PC-9 (cell line): ENCODE measurements around the gene DPH5. TPM values are rescaled to one million over a fixed set of nuclear protein-coding genes. Genes with fewer than 3 reads are reported as not detected.

Source experiments
- Bru-seq: library from RNA; stranded (reverse); fragments of 400-500 nt; gene quantifications from one replicate; lab custom pipeline; 2021; lab: Mats Ljungman, UMichigan
- BruChase-seq, 2 experiments: library from RNA; stranded (reverse); fragments of 400-500 nt; gene quantifications; one replicate each; lab custom pipeline; 2021; lab: Mats Ljungman, UMichigan
- BruUV-seq: library from RNA; stranded (reverse); fragments of 400-500 nt; replicated peaks from 2 replicates; lab custom pipeline; 2021; lab: Mats Ljungman, UMichigan
- CTCF ChIA-PET: fragments of 300-600 bp; sonication (Branson Sonifier 250); formaldehyde crosslinking; loops from one replicate; lab custom pipeline; 2022; ENCODE audit warnings: antibody characterized with exemption; lab: Charles Lee
- POLR2A ChIA-PET: fragments of 300-600 bp; sonication (Branson Sonifier 250); formaldehyde crosslinking; loops from one replicate; lab custom pipeline; 2022; ENCODE audit warnings: antibody characterized with exemption; ENCODE audit not compliant: unreplicated experiment; lab: Charles Lee
- DNase-seq, 2 experiments: peaks; one replicate each; pipeline versions ENCODE4 v3.0.0 to v3.0.0-alpha.2; 2015 to 2022; ENCODE audit warnings: mixed read lengths in 1 of 2
- H2AFZ ChIP-seq: fragments of 200-600 bp; sonication (generic); 2 replicates; pipeline ENCODE4 v1.8.1; 2017; ENCODE audit warnings: antibody characterized with exemption
- H3F3A ChIP-seq: fragments of 200-600 bp; sonication (generic); 2 replicates; pipeline ENCODE4 v1.8.1; 2017; ENCODE audit warnings: antibody characterized with exemption, mild to moderate bottlenecking, low read depth; ENCODE audit not compliant: insufficient read depth
- H3K27ac ChIP-seq: fragments of 200-600 bp; sonication (generic); 2 replicates; pipeline ENCODE4 v1.6.1; 2016; ENCODE audit warnings: mixed run types
- H3K27me3 ChIP-seq: fragments of 200-600 bp; sonication (generic); 2 replicates; pipeline ENCODE4 v1.6.1; 2016; ENCODE audit warnings: low read depth, mixed run types; ENCODE audit not compliant: insufficient read depth
- H3K36me3 ChIP-seq: fragments of 200-600 bp; sonication (generic); 2 replicates; pipeline ENCODE4 v1.6.1; 2016; ENCODE audit warnings: low read depth, mixed run types
- H3K4me1 ChIP-seq: fragments of 200-600 bp; sonication (generic); replicated peaks from 2 replicates; pipeline ENCODE4 v1.6.1; 2016; ENCODE audit warnings: mixed run types; ENCODE audit not compliant: insufficient read depth
- H3K4me2 ChIP-seq: fragments of 200-600 bp; sonication (generic); 2 replicates; pipeline ENCODE4 v1.6.1; 2017; ENCODE audit warnings: mixed run types
- H3K4me3 ChIP-seq: fragments of 200-600 bp; sonication (generic); 2 replicates; pipeline ENCODE4 v1.6.1; 2016; ENCODE audit warnings: mixed run types
- H3K79me2 ChIP-seq: fragments of 200-600 bp; sonication (generic); 2 replicates; pipeline ENCODE4 v1.6.1; 2017; ENCODE audit warnings: low read depth, mixed run types
- H3K9me2 ChIP-seq: fragments of 200-600 bp; sonication (generic); 2 replicates; pipeline ENCODE4 v1.8.1; 2017; ENCODE audit warnings: mild to moderate bottlenecking; ENCODE audit not compliant: insufficient read depth
- H3K9me3 ChIP-seq: fragments of 200-600 bp; sonication (generic); 2 replicates; pipeline ENCODE4 v1.8.1; 2016; ENCODE audit warnings: low read depth; ENCODE audit not compliant: insufficient read depth
- H4K20me1 ChIP-seq: fragments of 200-600 bp; sonication (generic); 2 replicates; pipeline ENCODE4 v1.8.1; 2017; ENCODE audit not compliant: insufficient read depth
- CTCF ChIP-seq: fragments of 200-600 bp; sonication (generic); conservative IDR thresholded peaks from 2 replicates; pipeline ENCODE4 v1.6.1; 2017; ENCODE audit warnings: mixed run types, antibody characterized with exemption, mild to moderate bottlenecking, moderate library complexity
- EZH2 ChIP-seq: fragments of 200-600 bp; sonication (generic); IDR thresholded peaks from 2 replicates; pipeline ENCODE4 v1.8.0; 2017; ENCODE audit warnings: antibody characterized with exemption, low read depth
- intact Hi-C: fragments of 100-400 bp; cut with micrococcal nuclease; formaldehyde crosslinking; loops from one replicate; pipeline ENCODE4 v1.10.0; 2022; ENCODE audit not compliant: unreplicated experiment
- long read RNA-seq: library from polyadenylated mRNA; stranded (forward); transcript quantifications from one replicate; pipeline ENCODE4 v2.0.0, GENCODE V29; 2022
- total RNA-seq: library from RNA; stranded (reverse); gene quantifications from 2 replicates; pipeline ENCODE4 v1.2.3, GENCODE V29; 2021

DPH5 gene
- 38.8 and 39.4 TPM in 2 replicates for total RNA-seq
- Bru-seq, nascent RNA: percentile 66 among the genes with signal in this experiment
- BruChase-seq, experiment 1, labeled RNA remaining after a 2-hour chase: percentile 72 among the genes with signal in this experiment
- BruChase-seq, experiment 2, labeled RNA remaining after a 6-hour chase: percentile 56 among the genes with signal in this experiment
- long read RNA-seq, transcript DPH5-203 (8 exons, 1,316 nt): major isoform, 17 of 49 reads
- long read RNA-seq, partial matches to known transcripts: 2 of 49 reads
- long read RNA-seq, other reads (novel, unspliced or antisense): 22 of 49 reads

GRCh38 chr1:101025657-101026429 lies at the start of gene DPH5:
Gene DPH5 (minus strand): TSS chr1:101025784. CDS start chr1:101025443, 341 bp downstream.
- H3K79me2 ChIP-seq: peaks cover 41% of the 10 kb centered on the region
- peak within 1 kb of the TSS; percentile 94 for H2AFZ ChIP-seq

GRCh38 chr1:101073836-101074235 lies 48.3 kb upstream of the DPH5 start:
- no peak overlapping the region for H3K4me3 ChIP-seq
- no peak overlapping the region for H3K27ac ChIP-seq
- no peak for DNase-seq
- no peaks in the 10 kb centered on the region for H3K79me2 ChIP-seq
- H3K4me1 ChIP-seq: peaks cover 10% of the 10 kb centered on the region; the same call in 1 of the 2 replicates
- POLR2A ChIA-PET: no interaction called here
- H2AFZ ChIP-seq: no peak overlapping the region
- H3K9me2 ChIP-seq: 0 out of 2 replicates have a peak, but pooled peaks cover 3% of the 10 kb centered on the region
- H4K20me1 ChIP-seq: no peaks in the 10 kb centered on the region
- H3K36me3 ChIP-seq: 0 out of 2 replicates have a peak, but pooled peaks cover 6% of the 10 kb centered on the region
- TF ChIP-seq CTCF (no peak), EZH2 (no peak)
- H3K27me3 ChIP-seq: no peaks in the 10 kb centered on the region
- no TSS peak for BruUV-seq
- intact Hi-C loops: no loop called here
- no peaks in the 10 kb centered on the region for H3F3A ChIP-seq
- CTCF ChIA-PET: no interaction called here
- H3K9me3 ChIP-seq: no peaks in the 10 kb centered on the region
- H3K4me2 ChIP-seq: no peak overlapping the region

More at GRCh38 chr1:101025657-101026429, at the start of gene DPH5:
- TF ChIP-seq CTCF: no peak
- no peak for TF ChIP-seq EZH2
- no peaks in the 10 kb centered on the region for H3K9me2 ChIP-seq
- H3K36me3 ChIP-seq: peaks cover 22% of the 10 kb centered on the region
- no peaks in the 10 kb centered on the region for H3K9me3 ChIP-seq
- peak within 1 kb of the TSS; percentile 77 for H3K27ac ChIP-seq
- H3K4me1 ChIP-seq: peaks cover 18% of the 10 kb centered on the region
- intact Hi-C loops: loop anchor here (1.0 to 10.0 kb wide), 3 partner anchors 119 to 262 kb away; no protein-coding TSS in a partner anchor
- peaks cover 3% of the 10 kb centered on the region; the same call in 1 of the 2 replicates for H4K20me1 ChIP-seq
- no peaks in the 10 kb centered on the region for H3K27me3 ChIP-seq
- H3F3A ChIP-seq: no peaks in the 10 kb centered on the region
- BruUV-seq: TSS peak; percentile 77
- POLR2A ChIA-PET: interaction anchor here (0.7 kb wide), 1 partner anchor 403 kb away, joined by 3 read pairs; no protein-coding TSS in a partner anchor
- peak; percentile 84 to 87 for DNase-seq
- CTCF ChIA-PET: interaction anchor here (0.6 kb wide), 1 partner anchor 1174 kb away, joined by 6 read pairs; no protein-coding TSS in a partner anchor
- peak within 1 kb of the TSS; percentile 91 for H3K4me2 ChIP-seq
- H3K4me3 ChIP-seq: peak within 1 kb of the TSS; percentile 75

GRCh38 chr1:101071470-101071891 lies 45.9 kb upstream of the DPH5 start:
- Histone ChIP-seq H3K27ac (no peak overlapping the region), H3K79me2 (no peaks in the 10 kb centered on the region), H2AFZ (no peak overlapping the region), H3K4me1 (peaks cover 10% of the 10 kb centered on the region; the same call in 1 of the 2 replicates), H4K20me1 (no peaks in the 10 kb centered on the region), H3K27me3 (no peaks in the 10 kb centered on the region), H3K9me2 (0 out of 2 replicates have a peak, but pooled peaks cover 3% of the 10 kb centered on the region), H3K4me2 (no peak overlapping the region), H3K9me3 (no peaks in the 10 kb centered on the region), H3F3A (no peaks in the 10 kb centered on the region), H3K4me3 (no peak overlapping the region), H3K36me3 (0 out of 2 replicates have a peak, but pooled peaks cover 6% of the 10 kb centered on the region)
- DNase-seq: no peak
- TF ChIP-seq EZH2: no peak
- TF ChIP-seq CTCF: no peak
- no TSS peak for BruUV-seq
- POLR2A ChIA-PET: no interaction called here
- CTCF ChIA-PET: no interaction called here
- intact Hi-C loops: no loop called here
